GM23338 (cell line): ENCODE measurements around the gene VPS41. TPM values are rescaled to one million over a fixed set of nuclear protein-coding genes. Genes with fewer than 3 reads are reported as not detected.

ENCODE experiments used
- ATAC-seq: fragments of 200-7000 bp; cut with Tn5 transposase; 3 replicates; pipeline ENCODE4 v1.9.1; 2020
- DNase-seq: peaks from one replicate; pipeline ENCODE4 v3.0.0-alpha.2; 2015; ENCODE audit warnings: low spot score
- H2AFZ ChIP-seq: fragments of 200-600 bp; sonication (generic); 2 replicates; pipeline ENCODE4 v1.8.0; 2016; ENCODE audit warnings: antibody characterized with exemption, mild to moderate bottlenecking, moderate library complexity
- H3F3A ChIP-seq: fragments of 200-600 bp; sonication (generic); replicated peaks from 2 replicates; pipeline ENCODE4 v1.8.0; 2017; ENCODE audit warnings: antibody characterized with exemption, mixed run types, low read depth
- H3K27ac ChIP-seq: fragments of 200-600 bp; sonication (generic); 2 replicates; pipeline ENCODE4 v1.6.1; 2016; ENCODE audit warnings: low read depth
- H3K27me3 ChIP-seq: fragments of 200-600 bp; sonication (generic); 2 replicates; pipeline ENCODE4 v1.8.0; 2016; ENCODE audit warnings: mild to moderate bottlenecking, mixed run types, moderate library complexity; ENCODE audit not compliant: insufficient read depth
- H3K36me3 ChIP-seq: fragments of 200-600 bp; sonication (generic); 2 replicates; pipeline ENCODE4 v1.8.0; 2016; ENCODE audit warnings: mild to moderate bottlenecking; ENCODE audit not compliant: insufficient read depth
- H3K4me1 ChIP-seq: fragments of 200-600 bp; sonication (generic); 2 replicates; pipeline ENCODE4 v1.8.0; 2016; ENCODE audit warnings: mild to moderate bottlenecking, moderate library complexity; ENCODE audit not compliant: insufficient read depth
- H3K4me2 ChIP-seq: fragments of 200-600 bp; sonication (generic); 2 replicates; pipeline ENCODE4 v1.7.1; 2017; ENCODE audit warnings: mixed run types
- H3K4me3 ChIP-seq: fragments of 200-600 bp; sonication (generic); 2 replicates; pipeline ENCODE4 v1.6.1; 2016; ENCODE audit warnings: mixed run types
- H3K79me2 ChIP-seq: fragments of 200-600 bp; sonication (generic); replicated peaks from 2 replicates; pipeline ENCODE4 v1.8.0; 2017; ENCODE audit warnings: mild to moderate bottlenecking; ENCODE audit not compliant: insufficient read depth
- H3K9me2 ChIP-seq: fragments of 200-600 bp; sonication (generic); 2 replicates; pipeline ENCODE4 v1.8.0; 2017; ENCODE audit not compliant: insufficient read depth
- H4K20me1 ChIP-seq: fragments of 200-600 bp; sonication (generic); replicated peaks from 2 replicates; pipeline ENCODE4 v1.8.0; 2017; ENCODE audit warnings: mild to moderate bottlenecking; ENCODE audit not compliant: insufficient read depth
- H3K27ac Mint-ChIP-seq: 2 replicates; pipeline ENCODE4 v1.8.0; 2020; ENCODE audit warnings: inconsistent platforms, mild to moderate bottlenecking, moderate library complexity, mixed read lengths
- H3K27me3 Mint-ChIP-seq: 3 replicates; pipeline ENCODE4 v1.8.0; 2022; ENCODE audit warnings: low read depth, mild to moderate bottlenecking, moderate library complexity, mixed read lengths, inconsistent platforms; ENCODE audit not compliant: insufficient read depth, poor library complexity
- H3K36me3 Mint-ChIP-seq: 3 replicates; pipeline ENCODE4 v1.8.0; 2021; ENCODE audit warnings: low read depth, mild to moderate bottlenecking, inconsistent platforms, moderate library complexity, mixed read lengths
- H3K4me1 Mint-ChIP-seq: 3 replicates; pipeline ENCODE4 v1.8.0; 2020; ENCODE audit warnings: mild to moderate bottlenecking, inconsistent platforms, mixed read lengths
- H3K4me3 Mint-ChIP-seq: 3 replicates; pipeline ENCODE4 v1.8.0; 2021; ENCODE audit warnings: moderate library complexity, mild to moderate bottlenecking, inconsistent platforms, mixed read lengths
- H3K9me3 Mint-ChIP-seq: 3 replicates; pipeline ENCODE4 v1.8.0; 2020; ENCODE audit warnings: moderate library complexity, mild to moderate bottlenecking, inconsistent platforms, mixed read lengths
- CREB1 ChIP-seq: fragments of 250-450 bp; sonication (Bioruptor Pico); IDR thresholded peaks from 2 replicates; pipeline ENCODE4 v1.5.0; 2020; ENCODE audit warnings: low read depth, mild to moderate bottlenecking, moderate library complexity
- ETS1 ChIP-seq: IDR thresholded peaks from 2 replicates; pipeline ENCODE4 v1.6.1; 2016; ENCODE audit warnings: antibody characterized with exemption
- EZH2phosphoT487 ChIP-seq: fragments of 200-600 bp; sonication (generic); IDR thresholded peaks from one replicate; pipeline ENCODE4 v1.8.1; 2018; ENCODE audit warnings: antibody characterized with exemption; ENCODE audit not compliant: unreplicated experiment
- JUNB ChIP-seq: IDR thresholded peaks from one replicate; pipeline ENCODE4 v1.6.1; 2016; ENCODE audit warnings: antibody characterized with exemption; ENCODE audit not compliant: unreplicated experiment
- POLR2AphosphoS5 ChIP-seq: IDR thresholded peaks from 2 replicates; pipeline ENCODE4 v1.6.1; 2016; ENCODE audit warnings: antibody characterized with exemption, low read depth
- STAT1 ChIP-seq: IDR thresholded peaks from one replicate; pipeline ENCODE4 v1.6.1; 2016; ENCODE audit warnings: antibody characterized with exemption; ENCODE audit not compliant: unreplicated experiment
- ZNF114 ChIP-seq: fragments of 250-450 bp; sonication (Bioruptor Pico); IDR thresholded peaks from 2 replicates; pipeline ENCODE4 v1.5.0; 2020; ENCODE audit warnings: mild to moderate bottlenecking, moderate library complexity
- polyA plus RNA-seq: library from polyadenylated mRNA; unstranded; fragments of >200 nt; fragmentation: Nextera tagmentation; extraction: Ambion mirVana; gene quantifications from 2 replicates; pipeline ENCODE4 v1.2.1, GENCODE V29; 2016
- total RNA-seq: library from RNA; depleted of rRNA; stranded (reverse); fragments of >200 nt; shearing (Covaris generic); gene quantifications from 2 replicates; pipeline ENCODE4 v1.2.3, GENCODE V29; 2014
- TF ChIP-seq, protein P1 (sequence below): fragments of 250-450 bp; sonication (Bioruptor Pico); IDR thresholded peaks from 2 replicates; pipeline ENCODE4 v1.5.0; 2020; ENCODE audit warnings: mild to moderate bottlenecking, moderate library complexity

The VPS41 gene
- total and polyA plus RNA-seq, 2 experiments from 2014 or later: 20.2 to 41.2 TPM

DNA sequence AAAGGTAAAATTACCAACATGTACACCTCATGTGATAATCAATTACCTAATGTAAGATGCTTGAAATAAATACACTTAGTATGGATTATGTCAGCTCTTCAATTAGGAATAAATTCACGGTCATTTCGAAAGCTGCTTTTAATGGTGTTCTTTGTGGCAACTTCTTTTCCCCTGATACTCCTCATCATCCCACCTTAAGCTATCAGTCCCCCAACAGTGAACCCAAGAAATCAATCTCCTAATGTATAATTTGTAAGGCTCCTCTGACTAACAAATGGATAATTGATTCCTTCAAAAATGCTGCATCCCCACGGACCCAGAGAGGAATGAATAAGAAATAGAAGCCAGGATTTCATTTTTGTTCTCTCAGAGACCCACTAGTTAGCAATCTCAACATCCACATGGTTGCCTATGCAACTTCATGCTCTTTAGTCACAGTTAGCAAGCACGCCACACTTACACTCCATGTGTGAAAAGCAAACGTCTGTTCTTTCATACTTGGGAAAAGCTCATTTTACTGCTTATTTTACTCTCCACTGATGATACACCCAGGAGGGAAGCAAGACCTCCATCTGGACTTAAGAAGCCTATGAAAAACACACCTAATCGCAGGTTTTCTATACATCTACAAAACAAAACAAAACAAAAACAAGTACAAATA is 70.1 kb downstream of the VPS41 start (continued):
- TF ChIP-seq, protein P1, sequence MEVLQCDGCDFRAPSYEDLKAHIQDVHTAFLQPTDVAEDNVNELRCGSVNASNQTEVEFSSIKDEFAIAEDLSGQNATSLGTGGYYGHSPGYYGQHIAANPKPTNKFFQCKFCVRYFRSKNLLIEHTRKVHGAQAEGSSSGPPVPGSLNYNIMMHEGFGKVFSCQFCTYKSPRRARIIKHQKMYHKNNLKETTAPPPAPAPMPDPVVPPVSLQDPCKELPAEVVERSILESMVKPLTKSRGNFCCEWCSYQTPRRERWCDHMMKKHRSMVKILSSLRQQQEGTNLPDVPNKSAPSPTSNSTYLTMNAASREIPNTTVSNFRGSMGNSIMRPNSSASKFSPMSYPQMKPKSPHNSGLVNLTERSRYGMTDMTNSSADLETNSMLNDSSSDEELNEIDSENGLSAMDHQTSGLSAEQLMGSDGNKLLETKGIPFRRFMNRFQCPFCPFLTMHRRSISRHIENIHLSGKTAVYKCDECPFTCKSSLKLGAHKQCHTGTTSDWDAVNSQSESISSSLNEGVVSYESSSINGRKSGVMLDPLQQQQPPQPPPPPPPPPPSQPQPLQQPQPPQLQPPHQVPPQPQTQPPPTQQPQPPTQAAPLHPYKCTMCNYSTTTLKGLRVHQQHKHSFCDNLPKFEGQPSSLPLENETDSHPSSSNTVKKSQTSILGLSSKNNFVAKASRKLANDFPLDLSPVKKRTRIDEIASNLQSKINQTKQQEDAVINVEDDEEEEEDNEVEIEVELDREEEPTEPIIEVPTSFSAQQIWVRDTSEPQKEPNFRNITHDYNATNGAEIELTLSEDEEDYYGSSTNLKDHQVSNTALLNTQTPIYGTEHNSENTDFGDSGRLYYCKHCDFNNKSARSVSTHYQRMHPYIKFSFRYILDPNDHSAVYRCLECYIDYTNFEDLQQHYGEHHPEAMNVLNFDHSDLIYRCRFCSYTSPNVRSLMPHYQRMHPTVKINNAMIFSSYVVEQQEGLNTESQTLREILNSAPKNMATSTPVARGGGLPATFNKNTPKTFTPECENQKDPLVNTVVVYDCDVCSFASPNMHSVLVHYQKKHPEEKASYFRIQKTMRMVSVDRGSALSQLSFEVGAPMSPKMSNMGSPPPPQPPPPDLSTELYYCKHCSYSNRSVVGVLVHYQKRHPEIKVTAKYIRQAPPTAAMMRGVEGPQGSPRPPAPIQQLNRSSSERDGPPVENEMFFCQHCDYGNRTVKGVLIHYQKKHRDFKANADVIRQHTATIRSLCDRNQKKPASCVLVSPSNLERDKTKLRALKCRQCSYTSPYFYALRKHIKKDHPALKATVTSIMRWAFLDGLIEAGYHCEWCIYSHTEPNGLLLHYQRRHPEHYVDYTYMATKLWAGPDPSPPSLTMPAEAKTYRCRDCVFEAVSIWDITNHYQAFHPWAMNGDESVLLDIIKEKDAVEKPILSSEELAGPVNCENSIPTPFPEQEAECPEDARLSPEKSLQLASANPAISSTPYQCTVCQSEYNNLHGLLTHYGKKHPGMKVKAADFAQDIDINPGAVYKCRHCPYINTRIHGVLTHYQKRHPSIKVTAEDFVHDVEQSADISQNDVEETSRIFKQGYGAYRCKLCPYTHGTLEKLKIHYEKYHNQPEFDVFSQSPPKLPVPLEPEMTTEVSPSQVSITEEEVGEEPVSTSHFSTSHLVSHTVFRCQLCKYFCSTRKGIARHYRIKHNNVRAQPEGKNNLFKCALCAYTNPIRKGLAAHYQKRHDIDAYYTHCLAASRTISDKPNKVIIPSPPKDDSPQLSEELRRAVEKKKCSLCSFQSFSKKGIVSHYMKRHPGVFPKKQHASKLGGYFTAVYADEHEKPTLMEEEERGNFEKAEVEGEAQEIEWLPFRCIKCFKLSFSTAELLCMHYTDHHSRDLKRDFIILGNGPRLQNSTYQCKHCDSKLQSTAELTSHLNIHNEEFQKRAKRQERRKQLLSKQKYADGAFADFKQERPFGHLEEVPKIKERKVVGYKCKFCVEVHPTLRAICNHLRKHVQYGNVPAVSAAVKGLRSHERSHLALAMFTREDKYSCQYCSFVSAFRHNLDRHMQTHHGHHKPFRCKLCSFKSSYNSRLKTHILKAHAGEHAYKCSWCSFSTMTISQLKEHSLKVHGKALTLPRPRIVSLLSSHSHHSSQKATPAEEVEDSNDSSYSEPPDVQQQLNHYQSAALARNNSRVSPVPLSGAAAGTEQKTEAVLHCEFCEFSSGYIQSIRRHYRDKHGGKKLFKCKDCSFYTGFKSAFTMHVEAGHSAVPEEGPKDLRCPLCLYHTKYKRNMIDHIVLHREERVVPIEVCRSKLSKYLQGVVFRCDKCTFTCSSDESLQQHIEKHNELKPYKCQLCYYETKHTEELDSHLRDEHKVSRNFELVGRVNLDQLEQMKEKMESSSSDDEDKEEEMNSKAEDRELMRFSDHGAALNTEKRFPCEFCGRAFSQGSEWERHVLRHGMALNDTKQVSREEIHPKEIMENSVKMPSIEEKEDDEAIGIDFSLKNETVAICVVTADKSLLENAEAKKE: no peak
- TF ChIP-seq STAT1 (no peak), POLR2AphosphoS5 (no peak), JUNB (no peak), ZNF114 (no peak), CREB1 (CRISPR knock-in tag) (no peak)

- no peak for ATAC-seq
- 0 out of 2 replicates have a peak, but pooled peaks cover 2% of the 10 kb centered on the region for H3K79me2 ChIP-seq
- H3K4me1 Mint-ChIP-seq: peaks cover 8% of the 10 kb centered on the region; the same call in 2 of the 3 replicates
- H3K9me3 Mint-ChIP-seq: peaks cover 3% of the 10 kb centered on the region; the same call in 2 of the 3 replicates
- H3K4me2 ChIP-seq: no peak overlapping the region
- peaks cover 6% of the 10 kb centered on the region; the same call in 1 of the 3 replicates for H3K36me3 Mint-ChIP-seq
- no peak overlapping the region for H3K4me3 ChIP-seq
- no peak overlapping the region for H3K27ac ChIP-seq
- no peaks in the 10 kb centered on the region for H3K36me3 ChIP-seq
- no peaks in the 10 kb centered on the region for H3K9me2 ChIP-seq
- no peaks in the 10 kb centered on the region for H3K27me3 ChIP-seq
- no peaks in the 10 kb centered on the region for H3K27me3 Mint-ChIP-seq
- DNase-seq: no peak
- no peak for TF ChIP-seq POLR2AphosphoS5
- TF ChIP-seq STAT1: no peak
- no peak for TF ChIP-seq JUNB
- TF ChIP-seq, protein P1: no peak
- TF ChIP-seq ETS1: no peak
- TF ChIP-seq EZH2phosphoT487: no peak
- no peaks in the 10 kb centered on the region; the same call in 1 of the 2 replicates for H4K20me1 ChIP-seq
- no peak overlapping the region for H3K27ac Mint-ChIP-seq
- no peak overlapping the region for H3K4me3 Mint-ChIP-seq
- H2AFZ ChIP-seq: no peak overlapping the region
- H3F3A ChIP-seq: no peaks in the 10 kb centered on the region
- 0 out of 2 replicates have a peak, but pooled peaks cover 3% of the 10 kb centered on the region for H3K4me1 ChIP-seq
Measured at GRCh38 chr7:38834357-38834756, 74.6 kb downstream of the VPS41 start.
